Type B pancreatic cell (in vitro differentiated cells): ENCODE results near the gene MACIR. TPM values are rescaled to one million over a fixed set of nuclear protein-coding genes. Genes with fewer than 3 reads are reported as not detected.

ENCODE experiments used
- DNase-seq: peaks from one replicate; pipeline ENCODE4 v3.0.0; 2021; ENCODE audit warnings: mixed read lengths; ENCODE audit not compliant: unreplicated experiment; ENCODE audit errors: extremely low spot score
- H3K27ac Mint-ChIP-seq: 2 replicates; pipeline ENCODE4 v1.8.0; 2021; ENCODE audit warnings: mild to moderate bottlenecking, mixed read lengths
- H3K27me3 Mint-ChIP-seq: 2 replicates; pipeline ENCODE4 v1.8.0; 2021; ENCODE audit warnings: mixed read lengths
- H3K36me3 Mint-ChIP-seq: 2 replicates; pipeline ENCODE4 v1.8.0; 2021; ENCODE audit warnings: mixed read lengths
- H3K4me1 Mint-ChIP-seq: one replicate; pipeline ENCODE4 v1.8.0; 2021; ENCODE audit warnings: mixed read lengths; ENCODE audit not compliant: unreplicated experiment
- H3K4me3 Mint-ChIP-seq: 2 replicates; pipeline ENCODE4 v1.8.0; 2021; ENCODE audit warnings: mild to moderate bottlenecking, mixed read lengths
- H3K9me3 Mint-ChIP-seq: 2 replicates; pipeline ENCODE4 v1.8.0; 2021; ENCODE audit warnings: mixed read lengths
- CTCF ChIP-seq: fragments of 200-600 bp; sonication (generic); conservative IDR thresholded peaks from 2 replicates; pipeline ENCODE4 v1.5.0; 2021; ENCODE audit warnings: antibody characterized with exemption, mild to moderate bottlenecking
- total RNA-seq: library from RNA; stranded (reverse); gene quantifications from 2 replicates; pipeline ENCODE4 v1.2.1, GENCODE V29; 2021; ENCODE audit warnings: low replicate concordance

The MACIR gene
- total RNA-seq, 1 donor from 2014 or later = 19.3 TPM

- DNase-seq = no peak
- no peaks in the 10 kb centered on the region for H3K9me3 Mint-ChIP-seq
- no peaks in the 10 kb centered on the region for H3K27me3 Mint-ChIP-seq
- H3K4me1 Mint-ChIP-seq = no peaks in the 10 kb centered on the region
- H3K4me3 Mint-ChIP-seq = no peak overlapping the region
- H3K27ac Mint-ChIP-seq = no peak overlapping the region
- no peaks in the 10 kb centered on the region for H3K36me3 Mint-ChIP-seq
- no peak for TF ChIP-seq CTCF
These were observed 22.7 kb upstream of the MACIR start for GRCh38 chr5:103235891-103236290.

GRCh38 chr5:103237778-103238177 lies 20.8 kb upstream of the MACIR start:
- Mint-ChIP-seq H3K9me3 (no peaks in the 10 kb centered on the region), H3K4me3 (no peak overlapping the region), H3K4me1 (no peaks in the 10 kb centered on the region), H3K27me3 (no peaks in the 10 kb centered on the region), H3K27ac (no peak overlapping the region), H3K36me3 (no peaks in the 10 kb centered on the region)
- TF ChIP-seq CTCF = no peak
- DNase-seq = no peak

- Mint-ChIP-seq H3K4me1 (no peaks in the 10 kb centered on the region), H3K27ac (no peak overlapping the region), H3K27me3 (no peaks in the 10 kb centered on the region), H3K4me3 (no peak overlapping the region), H3K36me3 (no peaks in the 10 kb centered on the region), H3K9me3 (peaks cover 2% of the 10 kb centered on the region)
- no peak for TF ChIP-seq CTCF
- no peak for DNase-seq
These were observed 14.9 kb upstream of the MACIR start for GRCh38 chr5:103243665-103244064.

- no peak for DNase-seq
- no peaks in the 10 kb centered on the region for H3K27me3 Mint-ChIP-seq
- TF ChIP-seq CTCF = no peak
- no peaks in the 10 kb centered on the region for H3K4me1 Mint-ChIP-seq
- H3K27ac Mint-ChIP-seq = no peak overlapping the region
- H3K36me3 Mint-ChIP-seq = no peaks in the 10 kb centered on the region
- H3K4me3 Mint-ChIP-seq = no peak overlapping the region
- peaks cover 4% of the 10 kb centered on the region for H3K9me3 Mint-ChIP-seq
These were observed 14.2 kb upstream of the MACIR start for GRCh38 chr5:103244398-103244797.

GRCh38 chr5:103245761-103246160 lies 12.8 kb upstream of the MACIR start:
- no peaks in the 10 kb centered on the region for H3K27me3 Mint-ChIP-seq
- TF ChIP-seq CTCF = no peak

GRCh38 chr5:103247118-103247517 lies 11.4 kb upstream of the MACIR start:
- no peak for TF ChIP-seq CTCF
- DNase-seq = no peak
- no peaks in the 10 kb centered on the region for H3K27me3 Mint-ChIP-seq
- no peak overlapping the region for H3K4me3 Mint-ChIP-seq
- no peaks in the 10 kb centered on the region for H3K4me1 Mint-ChIP-seq
- H3K27ac Mint-ChIP-seq = no peak overlapping the region
- peaks cover 4% of the 10 kb centered on the region for H3K9me3 Mint-ChIP-seq
- no peaks in the 10 kb centered on the region for H3K36me3 Mint-ChIP-seq

More at GRCh38 chr5:103245761-103246160, 12.8 kb upstream of the MACIR start:
- Mint-ChIP-seq H3K27ac (no peak overlapping the region), H3K36me3 (no peaks in the 10 kb centered on the region), H3K9me3 (peaks cover 4% of the 10 kb centered on the region), H3K4me3 (no peak overlapping the region), H3K4me1 (no peaks in the 10 kb centered on the region)
- DNase-seq = no peak
